ENCODE results near the gene FAM83F.

The FAM83F gene

DNA sequence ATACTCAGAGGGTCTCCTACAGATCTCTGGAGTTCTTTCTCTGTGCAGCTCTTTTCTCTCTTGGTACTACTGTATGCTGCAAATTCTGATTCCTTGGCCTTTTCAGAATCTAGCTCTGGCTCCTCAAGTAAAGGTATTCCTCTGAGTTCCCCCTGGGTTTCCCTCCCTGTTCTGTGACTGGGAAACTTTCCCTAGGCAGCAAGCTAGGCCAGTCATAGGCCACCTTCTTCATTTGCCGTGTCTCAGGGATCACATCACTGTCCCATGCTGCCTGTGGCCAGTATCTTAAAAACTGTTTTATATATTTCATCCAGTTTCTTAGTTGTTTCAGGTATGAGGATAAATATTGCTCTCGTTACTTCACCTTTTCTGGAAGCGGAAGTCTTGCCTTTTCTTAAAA lies 71.2 kb downstream of the FAM83F start:
- no peak for DNase-seq (ENCODE audit: low read depth)

DNA sequence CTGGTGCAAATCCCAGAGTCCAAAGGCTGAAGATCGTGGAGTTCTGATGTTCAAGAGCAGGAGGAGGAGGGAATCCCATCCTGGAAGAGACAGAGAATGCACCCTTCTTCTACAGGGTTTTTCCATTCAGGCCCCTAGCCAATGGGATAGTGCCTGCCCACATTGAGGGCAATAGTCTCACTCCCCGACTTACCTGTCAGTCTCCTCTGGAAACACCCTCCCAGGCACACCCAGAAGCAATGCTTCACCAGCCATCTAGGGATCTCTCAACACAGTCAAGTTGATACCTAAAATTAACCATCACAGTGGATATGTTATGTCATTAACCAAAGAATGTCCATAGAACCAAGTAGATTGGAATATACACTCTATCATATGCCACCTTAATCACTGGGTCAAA lies 72.9 kb downstream of the FAM83F start:
- DNase-seq (ENCODE audit: low read depth): no peak

DNA sequence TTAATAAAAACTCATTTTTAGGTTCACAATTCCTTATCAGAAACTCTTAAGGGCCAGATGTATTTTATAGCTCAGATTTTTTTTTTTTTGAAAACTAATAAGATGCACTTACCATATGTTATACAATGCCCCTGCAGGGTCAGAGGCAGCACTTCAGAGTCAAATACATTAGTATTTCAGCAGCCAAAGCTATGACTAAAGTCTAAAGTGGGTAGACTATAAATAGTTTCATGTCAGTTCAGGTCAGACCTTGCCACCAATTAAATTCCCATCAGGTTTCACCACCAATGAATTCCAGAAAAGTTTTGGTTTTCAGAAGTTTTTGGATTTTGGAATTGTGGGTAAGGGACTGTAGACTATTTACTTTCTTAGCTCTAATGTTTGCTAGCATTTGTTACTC lies 75.9 kb downstream of the FAM83F start:
- no peak for DNase-seq (ENCODE audit: low read depth)

DNA sequence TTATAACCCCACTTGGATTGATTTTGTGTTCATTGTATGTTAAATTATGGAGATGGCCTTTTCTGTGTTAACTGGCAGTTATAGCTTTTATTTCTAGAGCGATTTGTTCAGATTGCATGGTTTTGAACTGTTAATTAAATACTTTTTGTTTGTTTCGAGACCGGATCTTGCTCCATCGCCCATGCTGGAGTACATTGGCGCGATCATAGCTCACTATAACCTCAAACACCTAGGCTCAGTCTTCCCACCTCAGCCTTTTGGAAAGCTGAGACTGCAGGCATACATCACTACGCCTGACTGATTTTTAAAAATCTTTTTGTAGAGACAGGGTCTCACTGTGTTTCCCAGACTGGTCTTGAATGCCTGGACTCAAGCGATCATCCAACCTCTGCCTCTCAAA lies 77.0 kb downstream of the FAM83F start:
- DNase-seq (ENCODE audit: low read depth): no peak

DNA sequence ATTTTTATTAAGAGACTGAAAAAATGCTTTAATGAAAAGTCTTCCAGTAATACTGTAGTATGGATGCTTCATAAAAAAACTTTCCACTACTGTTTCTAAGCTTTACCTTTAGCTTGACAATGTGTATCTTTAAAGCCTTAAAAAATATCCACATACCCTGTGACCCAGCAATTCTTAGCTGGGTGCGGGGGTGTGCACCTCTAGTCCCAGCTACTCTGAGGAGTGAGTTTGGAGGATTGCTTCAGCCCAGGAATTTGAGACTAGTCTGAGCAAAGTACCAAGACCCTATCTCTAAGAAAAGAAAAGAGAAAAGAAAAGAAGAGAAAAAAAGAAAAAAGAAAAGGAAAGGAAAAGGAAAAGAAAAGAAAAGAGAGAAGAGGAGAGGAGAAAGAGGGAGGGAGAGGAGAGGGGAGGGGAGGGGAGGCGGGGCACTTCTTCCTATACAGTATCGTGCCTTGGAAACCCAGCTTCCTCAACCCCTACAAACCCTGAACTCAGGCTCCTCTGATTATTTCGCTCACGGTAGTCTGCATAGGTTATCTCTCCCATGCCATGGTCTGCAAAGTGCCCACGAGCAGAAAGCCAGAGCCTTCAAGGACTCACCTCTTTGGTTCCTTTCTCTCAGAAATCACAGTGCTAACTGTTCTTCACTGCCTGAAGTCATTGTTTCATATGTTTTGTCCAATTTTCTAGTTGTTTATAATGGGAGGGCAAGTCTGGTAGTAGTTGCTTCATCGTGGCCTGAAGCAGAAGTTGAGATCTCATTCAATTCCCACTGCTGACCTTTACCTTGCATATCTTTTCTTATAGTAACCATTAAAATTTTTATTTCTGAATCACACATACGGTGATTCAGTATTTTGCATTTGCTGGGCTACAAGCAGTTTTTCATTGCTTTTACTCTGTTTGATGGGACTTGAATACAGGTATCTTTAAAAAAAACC lies 82.2 kb downstream of the FAM83F start:
- no peak for DNase-seq (ENCODE audit: low read depth)

DNA sequence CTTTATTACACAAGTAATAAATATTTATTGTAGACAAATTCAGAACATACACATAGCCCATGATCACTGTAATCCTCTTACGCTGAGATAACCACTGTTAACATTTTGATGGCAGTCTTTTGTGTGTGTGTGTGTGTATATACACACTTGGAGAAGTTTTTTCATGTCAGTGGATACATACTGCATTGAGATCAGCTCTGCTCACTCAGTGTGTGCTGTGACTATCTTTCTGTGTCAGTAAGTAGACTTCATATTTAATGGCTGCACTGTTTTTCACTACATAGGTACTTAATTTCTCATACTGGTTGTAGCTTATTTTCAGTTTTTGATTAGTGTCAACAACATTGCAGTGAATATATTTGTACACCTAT lies 82.9 kb downstream of the FAM83F start:
- no peak for DNase-seq (ENCODE audit: low read depth)

DNA sequence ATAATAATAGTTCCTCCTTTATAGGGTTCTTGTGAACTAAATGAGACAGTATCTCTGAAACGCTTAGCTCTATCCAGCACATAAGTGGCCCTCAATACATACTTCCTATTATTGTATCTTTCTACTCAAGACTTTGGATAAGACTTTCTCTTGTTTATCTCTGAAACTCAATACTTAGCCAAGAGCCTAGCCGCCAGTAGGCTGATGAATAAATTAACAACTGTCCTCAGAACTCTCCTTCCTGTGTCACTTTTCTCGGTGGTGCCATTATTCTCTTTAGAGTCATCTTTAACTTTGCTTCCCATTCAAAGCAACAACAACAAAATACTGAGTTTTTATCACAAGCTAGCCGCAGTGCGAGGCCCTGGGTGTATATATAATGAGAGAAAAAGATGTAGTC lies 86.9 kb downstream of the FAM83F start:
- DNase-seq (ENCODE audit: low read depth): no peak

DNA sequence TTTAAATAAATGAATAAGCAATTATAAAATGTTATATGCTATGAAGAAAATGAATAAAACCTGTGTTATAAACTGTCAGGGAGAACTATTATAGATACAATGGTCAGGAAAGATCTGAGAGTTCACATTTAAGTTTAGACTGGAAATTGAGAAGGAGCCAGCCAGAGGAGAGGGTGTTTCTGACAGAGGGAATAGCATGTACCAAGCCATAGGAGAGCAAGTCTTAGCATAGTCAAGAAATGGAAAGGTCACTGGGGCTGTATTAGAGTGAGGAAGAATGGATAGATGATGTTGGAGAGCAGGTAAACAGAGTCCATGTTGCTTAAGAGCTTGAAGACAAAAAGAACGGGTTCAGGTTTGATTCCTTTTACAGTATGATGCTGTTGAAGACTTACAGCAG lies 87.4 kb downstream of the FAM83F start:
- no peak for DNase-seq (ENCODE audit: low read depth)

DNA sequence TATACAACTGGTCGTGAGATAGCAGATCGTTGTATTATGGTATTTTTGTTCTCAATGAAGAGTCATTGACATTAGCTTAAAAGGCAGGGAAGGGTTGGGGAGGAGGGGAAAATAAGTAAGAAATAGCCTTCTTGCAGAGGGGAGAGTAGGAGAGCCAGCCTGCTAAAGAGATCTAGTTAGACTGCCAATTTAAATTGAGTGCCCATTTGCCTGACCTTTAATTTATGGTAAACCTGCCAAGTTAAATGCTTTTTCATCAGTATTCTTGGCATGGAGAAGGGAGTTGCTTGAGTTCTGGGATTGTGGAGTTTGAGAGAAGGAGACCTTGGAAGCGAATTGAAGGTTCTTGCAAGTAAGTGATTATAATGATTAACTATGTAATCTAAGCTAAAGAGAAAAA lies 89.0 kb downstream of the FAM83F start:
- DNase-seq (ENCODE audit: low read depth): no peak

DNA sequence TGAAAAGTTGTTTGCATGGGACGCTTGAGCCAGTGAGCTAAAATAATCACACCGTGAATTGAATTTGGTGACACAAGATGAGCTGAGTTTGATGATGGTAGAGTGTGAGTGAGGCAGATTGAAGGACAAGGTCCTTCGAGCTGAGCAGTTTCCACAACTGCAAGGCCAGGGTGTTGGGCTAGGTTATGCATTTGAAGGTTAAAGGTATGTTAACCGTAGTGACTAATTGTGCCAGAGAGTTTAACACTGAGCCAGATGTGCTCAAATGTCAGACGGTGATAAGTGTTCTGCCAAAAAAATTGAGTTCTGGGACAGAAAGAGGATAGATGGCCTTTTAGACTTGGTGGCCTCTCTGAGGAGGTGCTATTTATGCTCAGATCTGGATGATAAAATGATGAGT lies 89.5 kb downstream of the FAM83F start:
- no peak for DNase-seq (ENCODE audit: low read depth)

DNA sequence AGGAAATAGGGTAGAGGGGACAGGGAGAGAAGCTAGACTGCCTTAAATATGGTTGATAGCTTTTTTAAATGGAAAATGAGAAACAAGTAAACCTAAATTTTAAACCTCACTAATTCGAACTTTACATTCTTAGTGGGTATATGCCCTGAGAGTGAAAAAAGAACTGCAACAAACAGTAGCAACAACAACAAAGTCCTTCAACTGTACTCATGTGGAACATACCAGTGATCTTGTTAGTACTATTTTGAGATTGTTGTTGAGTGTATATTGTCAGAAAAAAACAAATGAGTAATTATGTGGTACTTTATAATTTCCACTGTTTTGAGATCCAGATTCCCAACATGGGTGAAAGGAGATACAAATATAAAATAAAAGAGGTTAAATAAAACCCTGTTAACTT lies 94.1 kb downstream of the FAM83F start:
- no peak for DNase-seq (ENCODE audit: low read depth)
